Right lobe of liver (tissue), 6 donors: Measurements from ENCODE around the gene SLC34A3. TPM values are rescaled to one million over a fixed set of nuclear protein-coding genes. Genes with fewer than 3 reads are reported as not detected.

Source experiments
- ATAC-seq, 4 donors: fragments of 200-7000 bp; cut with Tn5 transposase; one replicate each; pipeline ENCODE4 v1.9.1; 2020; ENCODE audit warnings: mild to moderate bottlenecking in 4 of 4, moderate library complexity in 4 of 4
- DNase-seq, 3 donors: peaks; one replicate each; pipeline ENCODE4 v3.0.0-alpha.2; 2020
- H3K27ac ChIP-seq, 3 donors: fragments of 200-600 bp; one replicate each; pipeline ENCODE4 v1.8.0; 2022
- H3K27me3 ChIP-seq, 2 donors: fragments of 200-600 bp; one replicate each; pipeline ENCODE4 v1.8.0; 2022
- H3K36me3 ChIP-seq, 4 donors: fragments of 200-600 bp; sonication (generic) in 1 of 4; one replicate each; pipeline versions ENCODE4 v1.5.1 to v1.8.0; 2017 to 2022; ENCODE audit warnings: control low read depth in 1 of 4
- H3K4me1 ChIP-seq, 4 donors: fragments of 200-600 bp; sonication (generic) in 1 of 4; one replicate each; pipeline versions ENCODE4 v1.5.1 to v1.8.0; 2017 to 2022; ENCODE audit warnings: control low read depth in 1 of 4
- H3K4me3 ChIP-seq, 3 donors: fragments of 200-600 bp; one replicate each; pipeline ENCODE4 v1.8.0; 2022
- H3K9me3 ChIP-seq, 4 donors: fragments of 200-600 bp; sonication (generic) in 1 of 4; one replicate each; pipeline versions ENCODE4 v1.5.1 to v1.8.0; 2017 to 2022; ENCODE audit warnings: control low read depth in 1 of 4
- POLR2A ChIP-seq: fragments of 450-650 bp; IDR thresholded peaks from one replicate; pipeline ENCODE4 v1.6.1; 2017; ENCODE audit warnings: antibody characterized with exemption, mild to moderate bottlenecking
- WGBS: methylation state at CpG from one replicate; pipeline ENCODE4 v1.1.6; 2018; ENCODE audit warnings: low coverage, low lambda C conversion rate; ENCODE audit not compliant: insufficient coverage; ENCODE audit errors: missing lambda C conversion rate; 5-methylcytosine and 5-hydroxymethylcytosine counted together
- intact Hi-C, 2 donors: fragments of 100-400 bp; cut with DNase I; formaldehyde crosslinking; loops; one replicate each; pipeline versions ENCODE4 v1.11.2 to v1.14.1; 2022
- total RNA-seq, 6 experiments: library from RNA; depleted of rRNA in 2 of 6; stranded (reverse); fragments of >200 nt in 2 of 6; fragmentation: NEBNext Ultra II Directional in 3 of 6; extraction: Animal tissue kit (Norgen Biotek cat#: 25700) in 3 of 6; gene quantifications; one replicate each; pipeline versions ENCODE4 v1.1.0 to v1.2.4, GENCODE V29; 2016 to 2023
- TF ChIP-seq, protein P1 (sequence below), 4 donors: fragments of 200-600 bp in 3 of 4; fragments of 450-650 bp in 1 of 4; IDR thresholded peaks; one replicate each; pipeline versions ENCODE4 v1.5.1 to v1.8.0; 2016 to 2022; ENCODE audit warnings: antibody characterized with exemption in 4 of 4, mild to moderate bottlenecking in 2 of 4
- donor health status: DM: no; HTN: yes; CAD: no.
- donor health status: DM: no; HTN: no; CAD: no.
- donor health status: DM: no; HTN: no; CAD: no.
- donor health status: DM: no; HTN: yes; CAD: no.
- donor health status: DM: no; HTN: yes; CAD: no.

The SLC34A3 gene
- total RNA-seq, 6 experiments from 2014 or later: not detected

DNA sequence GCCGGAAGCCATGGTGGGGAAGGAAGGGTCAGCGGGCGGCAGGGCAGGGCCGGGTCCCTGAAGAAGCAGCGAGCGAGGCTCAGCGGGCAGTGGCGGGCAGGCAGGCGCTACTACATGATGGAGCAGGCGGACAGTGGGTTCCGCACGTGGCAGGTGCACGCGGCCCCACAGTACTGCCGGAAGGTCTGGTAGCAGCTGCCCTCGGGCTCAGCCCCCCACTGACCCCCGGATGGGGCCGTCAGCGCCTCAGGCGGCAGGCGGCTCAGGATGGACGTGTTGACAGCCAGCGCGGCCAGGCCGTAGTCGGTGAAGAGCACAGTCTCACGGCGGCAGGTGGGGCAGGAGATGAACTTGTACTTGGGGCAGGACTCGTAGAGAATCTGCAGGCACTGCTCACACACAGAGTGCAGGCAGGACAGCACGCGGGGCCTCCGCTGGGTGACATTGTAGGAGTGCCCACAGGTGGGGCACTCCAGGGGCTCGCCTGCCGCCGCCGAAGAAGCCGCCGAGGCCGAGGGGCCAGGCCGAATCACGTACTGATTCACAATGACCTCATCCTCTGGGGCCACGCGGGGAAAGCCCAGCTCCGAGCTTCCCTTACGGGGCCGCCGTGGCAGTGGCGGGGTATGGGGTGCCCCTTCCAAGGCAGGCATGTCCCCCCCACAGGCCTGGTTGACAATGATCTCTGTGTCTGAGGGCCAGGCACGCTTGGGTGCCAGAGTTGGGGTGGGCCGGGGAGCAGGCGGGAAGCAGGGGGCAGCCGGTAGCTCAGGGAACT is 10.2 kb upstream of the SLC34A3 start:
- Histone ChIP-seq H3K4me3 (no peak overlapping the region), H3K27ac (no peak overlapping the region), H3K27me3 (no peaks in the 10 kb centered on the region), H3K9me3 (no peaks in the 10 kb centered on the region), H3K4me1 (peaks cover 0 to 17% (median 5%) of the 10 kb centered on the region in 4 donors), H3K36me3 (no peaks in the 10 kb centered on the region)
- WGBS: 90% methylated on average over 26 of the region's 52 CpGs
- no peak for DNase-seq
- intact Hi-C loops: no loop called here
- TF ChIP-seq, protein P1, sequence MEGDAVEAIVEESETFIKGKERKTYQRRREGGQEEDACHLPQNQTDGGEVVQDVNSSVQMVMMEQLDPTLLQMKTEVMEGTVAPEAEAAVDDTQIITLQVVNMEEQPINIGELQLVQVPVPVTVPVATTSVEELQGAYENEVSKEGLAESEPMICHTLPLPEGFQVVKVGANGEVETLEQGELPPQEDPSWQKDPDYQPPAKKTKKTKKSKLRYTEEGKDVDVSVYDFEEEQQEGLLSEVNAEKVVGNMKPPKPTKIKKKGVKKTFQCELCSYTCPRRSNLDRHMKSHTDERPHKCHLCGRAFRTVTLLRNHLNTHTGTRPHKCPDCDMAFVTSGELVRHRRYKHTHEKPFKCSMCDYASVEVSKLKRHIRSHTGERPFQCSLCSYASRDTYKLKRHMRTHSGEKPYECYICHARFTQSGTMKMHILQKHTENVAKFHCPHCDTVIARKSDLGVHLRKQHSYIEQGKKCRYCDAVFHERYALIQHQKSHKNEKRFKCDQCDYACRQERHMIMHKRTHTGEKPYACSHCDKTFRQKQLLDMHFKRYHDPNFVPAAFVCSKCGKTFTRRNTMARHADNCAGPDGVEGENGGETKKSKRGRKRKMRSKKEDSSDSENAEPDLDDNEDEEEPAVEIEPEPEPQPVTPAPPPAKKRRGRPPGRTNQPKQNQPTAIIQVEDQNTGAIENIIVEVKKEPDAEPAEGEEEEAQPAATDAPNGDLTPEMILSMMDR (IDR thresholded peaks at IDR 0.05): no peak
- TF ChIP-seq POLR2A: no peak
- no peak for ATAC-seq

DNA sequence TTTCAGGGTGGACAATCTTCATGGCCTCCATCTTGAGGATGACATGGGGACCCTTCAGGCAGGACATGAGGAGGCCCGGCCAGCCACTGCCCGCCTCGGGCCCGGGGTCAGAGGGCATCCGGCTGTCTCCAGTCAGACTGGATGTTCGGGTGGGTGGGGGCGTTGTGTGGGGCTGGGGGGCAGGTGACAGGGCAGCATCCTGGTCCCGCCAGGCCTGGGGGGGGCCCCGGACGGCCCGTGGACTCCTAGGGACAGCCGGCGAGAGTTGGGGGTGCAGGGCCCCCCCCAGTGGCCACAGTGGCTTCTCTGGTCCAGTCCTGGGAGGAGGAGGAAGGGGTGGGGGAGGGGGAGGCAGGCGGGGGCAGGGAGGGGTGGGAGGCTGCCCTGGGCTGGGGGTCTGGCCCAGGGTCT is 9.6 kb upstream of the SLC34A3 start:
- DNase-seq: no peak
- peaks cover 0 to 17% (median 5%) of the 10 kb centered on the region in 4 donors for H3K4me1 ChIP-seq

DNA sequence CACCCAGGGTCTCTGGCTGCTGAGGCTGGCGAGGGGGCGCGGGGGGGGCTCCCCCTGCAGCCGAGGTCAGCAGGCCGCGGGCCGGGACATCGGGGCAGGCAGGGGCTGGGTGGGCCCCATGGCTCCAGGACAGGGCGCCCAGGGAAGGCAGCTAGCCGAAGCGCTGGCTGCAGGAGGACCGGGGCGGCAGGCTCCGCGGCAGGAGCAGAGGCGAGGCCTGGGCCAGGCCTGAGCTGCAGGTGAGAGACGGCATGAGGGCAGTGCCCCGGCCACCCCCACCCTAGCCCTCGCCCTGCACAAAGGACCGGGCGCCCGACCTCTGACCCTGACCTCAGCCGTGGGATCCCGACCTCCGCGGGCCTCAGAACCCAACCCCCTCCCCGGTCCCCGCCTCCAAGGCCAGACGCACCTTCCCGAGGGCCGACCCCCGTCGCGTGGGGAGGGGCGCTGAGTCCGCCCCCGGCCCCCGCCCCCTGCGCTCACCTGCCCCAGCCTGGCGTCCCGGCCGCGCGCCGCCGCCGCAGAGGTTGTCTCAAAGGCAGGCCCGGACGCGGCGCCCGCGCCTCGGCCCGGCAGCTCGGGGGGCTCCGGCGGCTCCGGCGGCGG is 9.1 kb upstream of the SLC34A3 start:
- Histone ChIP-seq H3K9me3 (no peaks in the 10 kb centered on the region), H3K4me3 (peak overlapping the region in 2 of 3 donors; percentile 26 to 76), H3K27me3 (no peaks in the 10 kb centered on the region), H3K27ac (peak overlapping the region in 1 of 3 donors; percentile 32), H3K4me1 (peaks cover 0 to 17% (median 5%) of the 10 kb centered on the region in 4 donors), H3K36me3 (no peaks in the 10 kb centered on the region)
- intact Hi-C loops: no loop called here
- TF ChIP-seq POLR2A: no peak
- TF ChIP-seq, protein P1 (IDR thresholded peaks at IDR 0.05): no peak
- ATAC-seq (peak; percentile 10 to 58 (median 44)), DNase-seq (peak; percentile 69 to 85 (median 83))
- no CpG with 5 or more reads among the region's 61 CpGs for WGBS

More for the DNA sequence above, 9.6 kb upstream of the SLC34A3 start:
- Histone ChIP-seq H3K27me3 (no peaks in the 10 kb centered on the region), H3K9me3 (no peaks in the 10 kb centered on the region), H3K27ac (peak overlapping the region in 1 of 3 donors; percentile 32), H3K4me3 (peak overlapping the region in 1 of 3 donors; percentile 76), H3K36me3 (no peaks in the 10 kb centered on the region)
- ATAC-seq: no peak
- WGBS: no CpG with 5 or more reads among the region's 14 CpGs
- TF ChIP-seq, protein P1 (IDR thresholded peaks at IDR 0.05): no peak
- TF ChIP-seq POLR2A: no peak
- intact Hi-C loops: no loop called here

DNA sequence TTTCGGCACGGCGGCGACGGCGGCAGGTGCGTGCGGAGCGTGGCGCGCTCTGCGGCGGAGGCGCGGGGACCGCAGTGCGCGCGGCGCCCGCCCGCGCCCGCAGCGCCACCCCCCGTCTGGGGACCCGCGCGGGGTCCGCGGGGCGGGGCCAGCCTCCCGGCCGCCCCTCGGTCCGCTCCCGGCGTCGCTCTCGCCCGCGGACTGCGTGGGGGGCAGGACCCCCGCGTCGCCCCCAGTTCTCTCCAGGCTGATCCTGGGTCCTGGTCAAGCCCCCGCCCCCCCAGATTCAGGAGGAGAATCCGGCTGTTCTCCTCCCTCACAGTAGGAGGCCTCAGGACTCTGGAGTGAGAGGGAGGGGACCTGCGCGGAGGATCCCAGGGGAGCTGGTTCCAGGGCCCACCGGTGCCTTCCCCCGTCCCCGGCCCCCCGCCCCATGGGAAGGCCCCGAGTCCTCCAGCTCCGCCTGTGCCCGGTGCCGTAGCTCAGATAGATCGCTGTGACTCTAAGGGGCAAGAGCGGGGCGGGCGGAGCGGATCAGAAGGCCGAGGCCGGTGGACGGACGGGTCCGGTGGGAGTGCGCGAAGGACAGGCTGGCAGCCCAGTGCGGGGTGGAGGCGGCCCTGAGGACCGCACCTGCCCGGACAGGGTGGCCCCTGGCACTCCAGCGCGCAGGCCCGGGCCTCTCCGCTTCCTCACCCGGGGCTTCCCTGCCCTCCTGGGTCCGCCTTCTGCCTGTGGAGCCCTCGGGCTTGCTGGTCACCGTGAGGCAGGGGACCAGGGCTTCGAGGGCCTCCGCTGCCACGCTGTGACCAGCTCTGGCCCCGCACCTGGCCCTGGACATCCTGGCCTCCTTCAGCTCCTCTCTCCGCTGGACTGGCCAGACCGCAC is 8.3 kb upstream of the SLC34A3 start, which contains the start of gene RNF208:
RNF208 (minus strand) TSS at position 51 of the 888 bp plus-strand sequence. CDS start 1,028 bp downstream, outside the sequence.
- H3K9me3 ChIP-seq: no peaks in the 10 kb centered on the region
- ATAC-seq (peak; percentile 1 to 7 (median 3)), DNase-seq (no peak)
- no peaks in the 10 kb centered on the region for H3K36me3 ChIP-seq
- intact Hi-C loops: no loop called here
- H3K27ac ChIP-seq: peak within 1 kb of the TSS; percentile 54 to 72 (median 65)
- no peaks in the 10 kb centered on the region for H3K27me3 ChIP-seq
- 7% methylated on average over 15 of the region's 88 CpGs for WGBS
- TF ChIP-seq, protein P1 (IDR thresholded peaks at IDR 0.05): no peak
- no peak for TF ChIP-seq POLR2A
- peak within 1 kb of the TSS; percentile 76 to 87 (median 85) for H3K4me3 ChIP-seq
- H3K4me1 ChIP-seq: peaks cover 0 to 17% (median 5%) of the 10 kb centered on the region in 4 donors
